Endothelial cell of umbilical vein (primary cell): ENCODE data around the gene UPF2. TPM values are rescaled to one million over a fixed set of nuclear protein-coding genes. Genes with fewer than 3 reads are reported as not detected.

Experiments
- BruUV-seq: library from RNA; stranded (reverse); fragments of 400-500 nt; replicated peaks from 2 replicates; lab custom pipeline; 2021; lab: Mats Ljungman, UMichigan
- CTCF ChIA-PET: fragments of 300-600, 350-600 bp; sonication (Branson Sonifier 250); formaldehyde crosslinking; loops from one replicate; lab custom pipeline; 2021; ENCODE audit warnings: antibody characterized with exemption, inconsistent platforms; lab: Charles Lee
- POLR2A ChIA-PET: fragments of 300-600, 350-600 bp; sonication (Branson Sonifier 250); formaldehyde crosslinking; loops from one replicate; lab custom pipeline; 2021; ENCODE audit warnings: antibody characterized with exemption, inconsistent platforms; lab: Charles Lee
- DNase-seq: peaks from one replicate; pipeline ENCODE4 v3.0.0-alpha.2; 2011; ENCODE audit warnings: low read depth, low spot score
- FAIRE-seq: peaks from 2 replicates; lab custom pipeline; 2011; peaks lifted over from hg19 to GRCh38; lab: Jason Lieb, UNC
- H2AFZ ChIP-seq: 2 replicates; pipeline ENCODE4 v1.6.0; 2012; ENCODE audit warnings: low read depth, low read length, control low read depth, inconsistent platforms
- H3K27ac ChIP-seq: 2 replicates; pipeline ENCODE4 v1.5.1; 2011; ENCODE audit warnings: low read depth, mild to moderate bottlenecking, control low read depth, low read length, moderate library complexity; ENCODE audit not compliant: insufficient read depth
- H3K27me3 ChIP-seq, 2 experiments: 2 replicates each; pipeline versions ENCODE4 v1.6.0 to v1.6.1; 2011; ENCODE audit warnings: low read length in 2 of 2, mixed read lengths in 1 of 2; ENCODE audit not compliant: control insufficient read depth in 2 of 2, insufficient read depth in 2 of 2
- H3K36me3 ChIP-seq, 2 experiments: 2 replicates in 1 of 2; 3 replicates in 1 of 2; pipeline ENCODE4 v1.5.1; 2011; ENCODE audit warnings: low read length in 2 of 2, mild to moderate bottlenecking in 1 of 2, moderate library complexity in 1 of 2; ENCODE audit not compliant: control insufficient read depth in 2 of 2, insufficient read depth in 2 of 2; ENCODE audit errors: extremely low read depth in 1 of 2
- H3K4me1 ChIP-seq: 3 replicates; pipeline ENCODE4 v1.5.1; 2011; ENCODE audit warnings: mild to moderate bottlenecking, low read length; ENCODE audit not compliant: control insufficient read depth, insufficient read depth; ENCODE audit errors: extremely low read depth
- H3K4me2 ChIP-seq: 2 replicates; pipeline ENCODE4 v1.6.1; 2011; ENCODE audit warnings: low read length, control low read depth, mixed read lengths; ENCODE audit not compliant: insufficient read depth
- H3K4me3 ChIP-seq, 3 experiments: fragments of 200-600 bp in 1 of 3; sonication (generic), shearing (Covaris generic) in 1 of 3; replicated peaks in 1 of 3; 2 replicates each; pipeline ENCODE4 v1.5.1; 2011 to 2016; ENCODE audit warnings: control low read depth in 3 of 3, low read length in 3 of 3, mild to moderate bottlenecking in 2 of 3, inconsistent platforms in 1 of 3, low read depth in 1 of 3, moderate library complexity in 1 of 3; ENCODE audit not compliant: insufficient read depth in 1 of 3
- H3K79me2 ChIP-seq: 2 replicates; pipeline ENCODE4 v1.6.0; 2012; ENCODE audit warnings: low read length, inconsistent platforms; ENCODE audit not compliant: control insufficient read depth, insufficient read depth
- H3K9ac ChIP-seq: replicated peaks from 2 replicates; pipeline ENCODE3; 2011; ENCODE audit warnings: low read length, control low read depth; ENCODE audit not compliant: insufficient read depth; ENCODE audit errors: extremely low read depth
- H3K9me1 ChIP-seq: replicated peaks from 3 replicates; pipeline ENCODE4 v1.6.0; 2011; ENCODE audit warnings: mild to moderate bottlenecking, low read length; ENCODE audit not compliant: control insufficient read depth, insufficient read depth; ENCODE audit errors: extremely low read depth
- H3K9me3 ChIP-seq: replicated peaks from 2 replicates; pipeline ENCODE4 v1.5.1; 2012; ENCODE audit warnings: low read length, inconsistent platforms; ENCODE audit not compliant: control insufficient read depth, insufficient read depth
- H4K20me1 ChIP-seq: replicated peaks from 2 replicates; pipeline ENCODE3; 2011; ENCODE audit warnings: mild to moderate bottlenecking, low read length; ENCODE audit not compliant: control insufficient read depth, insufficient read depth; ENCODE audit errors: extremely low read depth
- CTCF ChIP-seq, 2 donors: IDR thresholded peaks; 1 replicate in 1 of 2; 2 replicates in 1 of 2; pipeline ENCODE4 v1.5.1; 2011; ENCODE audit warnings: low read length in 2 of 2, mild to moderate bottlenecking in 2 of 2, moderate library complexity in 2 of 2, control low read depth in 1 of 2, inconsistent platforms in 1 of 2, low read depth in 1 of 2; ENCODE audit not compliant: insufficient read depth in 1 of 2; ENCODE audit errors: extremely low read depth in 1 of 2
- EZH2 ChIP-seq: IDR thresholded peaks from 2 replicates; pipeline ENCODE4 v1.6.1; 2012; ENCODE audit warnings: borderline replicate concordance, low read depth, mild to moderate bottlenecking, moderate library complexity, low read length, inconsistent platforms; ENCODE audit not compliant: severe bottlenecking
- FOS ChIP-seq: IDR thresholded peaks from 2 replicates; pipeline ENCODE4 v1.6.1; 2011; ENCODE audit warnings: mild to moderate bottlenecking, low read length, moderate library complexity, borderline replicate concordance; ENCODE audit not compliant: insufficient read depth
- GATA2 ChIP-seq: IDR thresholded peaks from 2 replicates; pipeline ENCODE4 v1.7.0; 2011; ENCODE audit warnings: low read depth, mild to moderate bottlenecking, moderate library complexity, mixed read lengths, low read length; ENCODE audit not compliant: insufficient read length, insufficient read depth
- JUN ChIP-seq: IDR thresholded peaks from 2 replicates; pipeline ENCODE4 v1.6.1; 2011; ENCODE audit warnings: borderline replicate concordance, low read depth; ENCODE audit not compliant: insufficient read length, insufficient read depth
- MAX ChIP-seq: IDR thresholded peaks from 2 replicates; pipeline ENCODE4 v1.6.1; 2011; ENCODE audit not compliant: insufficient read depth, insufficient read length
- MYC ChIP-seq: IDR thresholded peaks from one replicate; pipeline ENCODE4 v1.6.1; 2011; ENCODE audit warnings: mild to moderate bottlenecking, low read depth, low read length
- POLR2A ChIP-seq: IDR thresholded peaks from 2 replicates; pipeline ENCODE4 v1.6.1; 2012; ENCODE audit warnings: low read depth, mild to moderate bottlenecking, control low read depth, low read length
- POLR2AphosphoS5 ChIP-seq: IDR thresholded peaks from 2 replicates; pipeline ENCODE4 v1.6.1; 2012; ENCODE audit warnings: low read depth, mild to moderate bottlenecking, control low read depth, low read length, moderate library complexity; ENCODE audit not compliant: insufficient read depth
- dilution Hi-C: fragments of 300-500 bp; cut with MboI; formaldehyde crosslinking; loops from one replicate; pipeline ENCODE4 v1.15.0; 2019; ENCODE audit warnings: low sequenced_read_pairs; ENCODE audit not compliant: extremely low pct_ligation_motif_present
- intact Hi-C: fragments of 100-400 bp; cut with micrococcal nuclease; formaldehyde crosslinking; loops from one replicate; pipeline ENCODE4 v1.10.0; 2022
- polyA plus RNA-seq, 4 experiments: library from polyadenylated mRNA; depleted of rRNA in 3 of 4; stranded (reverse) in 3 of 4; unstranded in 1 of 4; fragments of >200 nt; gene quantifications; 2 replicates each; pipeline versions ENCODE4 v1.2.1 to v1.2.3, GENCODE V29; 2011 to 2012; ENCODE audit warnings: missing spikeins in 1 of 4
- total RNA-seq: library from RNA; stranded (reverse); gene quantifications from 2 replicates; pipeline ENCODE4 v1.2.3, GENCODE V29; 2021

Gene UPF2
- total and polyA plus RNA-seq, 2 donors (not counting 3 experiments of a cell fraction or from before 2014, with no cell fraction given) = 4.8 to 27.7 TPM

- Histone ChIP-seq H3K4me2 (no peak overlapping the region), H3K36me3 (no peaks in the 10 kb centered on the region), H3K79me2 (no peaks in the 10 kb centered on the region), H3K9ac (no peak overlapping the region), H3K4me3 (no peak overlapping the region), H3K27me3 (no peaks in the 10 kb centered on the region), H2AFZ (no peak overlapping the region), H3K4me1 (no peaks in the 10 kb centered on the region), H3K27ac (no peak overlapping the region), H3K9me1 (no peaks in the 10 kb centered on the region), H3K9me3 (no peaks in the 10 kb centered on the region), H4K20me1 (no peaks in the 10 kb centered on the region)
- intact Hi-C loops (no loop called here), dilution Hi-C loops (no loop called here)
- no peak for FAIRE-seq
- ChIA-PET CTCF (no interaction called here), POLR2A (no interaction called here)
- DNase-seq = no peak
- TF ChIP-seq GATA2 (no peak), POLR2A (no peak), FOS (no peak), JUN (no peak), POLR2AphosphoS5 (no peak), EZH2 (no peak), MYC (no peak), CTCF (IDR thresholded peaks at IDR 0.05; ENCODE audit: extremely low read depth in 1 of 2, insufficient read depth in 1 of 2, low read depth in 1 of 2, low read length in 2 of 2) (no peak), MAX (no peak)
- BruUV-seq = no TSS peak
Observed at GRCh38 chr10:12077580-12078180, 35.1 kb upstream of the UPF2 start.
